ENCODE measurements around the gene GSTP1.

Gene GSTP1

DNA sequence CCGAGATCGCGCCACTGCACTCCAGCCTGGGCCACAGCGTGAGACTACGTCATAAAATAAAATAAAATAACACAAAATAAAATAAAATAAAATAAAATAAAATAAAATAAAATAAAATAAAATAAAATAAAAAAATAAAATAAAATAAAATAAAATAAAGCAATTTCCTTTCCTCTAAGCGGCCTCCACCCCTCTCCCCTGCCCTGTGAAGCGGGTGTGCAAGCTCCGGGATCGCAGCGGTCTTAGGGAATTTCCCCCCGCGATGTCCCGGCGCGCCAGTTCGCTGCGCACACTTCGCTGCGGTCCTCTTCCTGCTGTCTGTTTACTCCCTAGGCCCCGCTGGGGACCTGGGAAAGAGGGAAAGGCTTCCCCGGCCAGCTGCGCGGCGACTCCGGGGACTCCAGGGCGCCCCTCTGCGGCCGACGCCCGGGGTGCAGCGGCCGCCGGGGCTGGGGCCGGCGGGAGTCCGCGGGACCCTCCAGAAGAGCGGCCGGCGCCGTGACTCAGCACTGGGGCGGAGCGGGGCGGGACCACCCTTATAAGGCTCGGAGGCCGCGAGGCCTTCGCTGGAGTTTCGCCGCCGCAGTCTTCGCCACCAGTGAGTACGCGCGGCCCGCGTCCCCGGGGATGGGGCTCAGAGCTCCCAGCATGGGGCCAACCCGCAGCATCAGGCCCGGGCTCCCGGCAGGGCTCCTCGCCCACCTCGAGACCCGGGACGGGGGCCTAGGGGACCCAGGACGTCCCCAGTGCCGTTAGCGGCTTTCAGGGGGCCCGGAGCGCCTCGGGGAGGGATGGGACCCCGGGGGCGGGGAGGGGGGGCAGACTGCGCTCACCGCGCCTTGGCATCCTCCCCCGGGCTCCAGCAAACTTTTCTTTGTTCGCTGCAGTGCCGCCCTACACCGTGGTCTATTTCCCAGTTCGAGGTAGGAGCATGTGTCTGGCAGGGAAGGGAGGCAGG is at the start of gene GSTP1:
TSS of gene GSTP1 (plus strand) at position 566 of the 958 bp plus-strand sequence. CDS start at position 598, 32 bp downstream.
- Histone ChIP-seq H3K4me1 (ENCODE audit: control insufficient read depth, insufficient read depth, low read length, unreplicated experiment) (peaks cover 27% of the 10 kb centered on the region), H3K27ac (ENCODE audit: low read depth, low read length) (peak within 1 kb of the TSS; percentile 62), H3K4me3 (ENCODE audit: low read depth, low read length) (peak within 1 kb of the TSS; percentile 89), H3K27me3 (ENCODE audit: insufficient read depth, low read length) (no peaks in the 10 kb centered on the region), H3K36me3 (ENCODE audit: insufficient read depth, low read length) (peaks cover 13% of the 10 kb centered on the region; the same call in 1 of the 2 replicates), H2AFZ (ENCODE audit: low read length, unreplicated experiment) (peak within 1 kb of the TSS; percentile 74), H3K79me2 (ENCODE audit: control insufficient read depth, insufficient read depth, low read length, unreplicated experiment) (peaks cover 29% of the 10 kb centered on the region)

DNA sequence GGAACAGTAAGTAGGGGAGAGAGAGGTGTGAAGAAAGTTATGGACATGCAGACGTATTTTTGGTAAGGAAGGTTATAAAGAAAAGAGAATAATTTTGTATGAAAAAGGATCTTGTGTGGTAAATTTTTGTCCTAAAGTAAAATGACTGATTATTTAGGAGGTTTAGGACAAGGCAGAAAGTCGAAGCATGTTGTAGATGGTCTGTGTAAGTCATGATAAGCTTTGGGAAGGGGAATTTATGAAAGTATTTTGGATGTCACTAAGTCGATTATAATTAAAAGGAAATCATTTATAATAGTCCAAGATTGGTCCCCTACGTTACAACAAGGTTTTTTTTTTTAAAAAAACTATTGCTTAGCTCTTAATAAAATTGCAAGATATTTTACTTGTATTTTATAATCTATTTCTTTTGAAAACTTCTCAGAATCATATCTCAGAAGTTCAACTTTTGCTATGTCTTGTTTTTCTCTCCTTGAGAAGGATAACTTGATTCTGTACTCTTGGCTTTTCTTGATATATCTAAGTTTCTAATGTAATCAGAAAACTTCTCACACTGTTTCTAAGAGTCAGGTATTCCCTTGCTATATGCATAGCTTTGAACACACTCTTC is 49.4 kb upstream of the GSTP1 start:
- 0 out of 2 replicates have a peak, but pooled peaks cover 2% of the 10 kb centered on the region for H3K36me3 ChIP-seq (ENCODE audit: insufficient read depth, low read length)
- no peaks in the 10 kb centered on the region for H3K4me1 ChIP-seq (ENCODE audit: control insufficient read depth, insufficient read depth, low read length, unreplicated experiment)
- no peaks in the 10 kb centered on the region for H3K79me2 ChIP-seq (ENCODE audit: control insufficient read depth, insufficient read depth, low read length, unreplicated experiment)
- no peak overlapping the region for H3K27ac ChIP-seq (ENCODE audit: low read depth, low read length)
- H2AFZ ChIP-seq (ENCODE audit: low read length, unreplicated experiment) = no peak overlapping the region
- no peaks in the 10 kb centered on the region for H3K27me3 ChIP-seq (ENCODE audit: insufficient read depth, low read length)
- H3K4me3 ChIP-seq (ENCODE audit: low read depth, low read length) = no peak overlapping the region

DNA sequence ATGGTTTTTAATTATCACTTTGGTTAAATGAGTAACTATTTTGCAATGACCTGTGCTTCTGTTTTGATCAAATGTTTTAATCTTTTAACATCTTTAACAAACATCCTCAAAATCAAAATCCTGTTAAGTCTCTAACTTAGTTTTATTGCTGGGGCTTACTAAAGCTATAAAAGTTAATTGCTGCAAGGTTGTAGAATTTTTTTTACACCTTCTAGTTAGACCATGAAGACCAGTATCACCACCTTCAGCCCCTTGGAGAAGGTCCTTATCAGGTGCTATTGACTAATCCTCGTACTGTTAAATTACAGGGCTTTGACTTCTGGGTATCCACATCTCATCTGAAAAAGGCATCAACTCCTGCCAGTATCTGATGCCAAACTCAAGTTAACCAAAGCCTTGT is 48.1 kb upstream of the GSTP1 start:
- no peaks in the 10 kb centered on the region for H3K79me2 ChIP-seq (ENCODE audit: control insufficient read depth, insufficient read depth, low read length, unreplicated experiment)
- H3K4me1 ChIP-seq (ENCODE audit: control insufficient read depth, insufficient read depth, low read length, unreplicated experiment) = no peaks in the 10 kb centered on the region
- H3K36me3 ChIP-seq (ENCODE audit: insufficient read depth, low read length) = 0 out of 2 replicates have a peak, but pooled peaks cover 2% of the 10 kb centered on the region
- no peak overlapping the region for H2AFZ ChIP-seq (ENCODE audit: low read length, unreplicated experiment)
- no peak overlapping the region for H3K27ac ChIP-seq (ENCODE audit: low read depth, low read length)
- H3K4me3 ChIP-seq (ENCODE audit: low read depth, low read length) = no peak overlapping the region
- H3K27me3 ChIP-seq (ENCODE audit: insufficient read depth, low read length) = no peaks in the 10 kb centered on the region

DNA sequence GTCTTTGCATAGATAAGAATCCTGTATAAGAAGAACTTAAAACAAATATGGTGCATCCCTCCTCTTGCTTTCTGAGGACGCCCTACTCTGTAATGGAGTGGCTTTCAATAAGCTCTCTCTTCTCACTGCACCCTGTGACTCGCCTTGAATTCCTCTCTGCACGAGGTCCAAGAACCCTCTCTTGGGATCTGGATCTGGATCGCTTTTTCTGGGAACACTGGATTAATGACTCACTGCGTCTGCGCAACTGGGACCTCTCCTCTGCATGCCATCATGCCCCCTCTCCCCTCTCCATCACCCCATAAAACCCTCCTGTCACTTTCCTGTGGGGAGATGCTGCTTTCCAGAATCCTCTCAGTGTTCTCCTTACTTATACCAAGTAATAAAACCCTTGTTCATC is 45.3 kb upstream of the GSTP1 start:
- 0 out of 2 replicates have a peak, but pooled peaks cover 2% of the 10 kb centered on the region for H3K36me3 ChIP-seq (ENCODE audit: insufficient read depth, low read length)
- H3K27me3 ChIP-seq (ENCODE audit: insufficient read depth, low read length) = no peaks in the 10 kb centered on the region
- no peaks in the 10 kb centered on the region for H3K4me1 ChIP-seq (ENCODE audit: control insufficient read depth, insufficient read depth, low read length, unreplicated experiment)
- no peak overlapping the region for H2AFZ ChIP-seq (ENCODE audit: low read length, unreplicated experiment)
- H3K79me2 ChIP-seq (ENCODE audit: control insufficient read depth, insufficient read depth, low read length, unreplicated experiment) = no peaks in the 10 kb centered on the region
- H3K4me3 ChIP-seq (ENCODE audit: low read depth, low read length) = no peak overlapping the region
- H3K27ac ChIP-seq (ENCODE audit: low read depth, low read length) = no peak overlapping the region

- no peaks in the 10 kb centered on the region for H3K79me2 ChIP-seq (ENCODE audit: control insufficient read depth, insufficient read depth, low read length, unreplicated experiment)
- no peaks in the 10 kb centered on the region for H3K4me1 ChIP-seq (ENCODE audit: control insufficient read depth, insufficient read depth, low read length, unreplicated experiment)
- H3K4me3 ChIP-seq (ENCODE audit: low read depth, low read length) = no peak overlapping the region
- no peaks in the 10 kb centered on the region for H3K27me3 ChIP-seq (ENCODE audit: insufficient read depth, low read length)
- no peak overlapping the region for H3K27ac ChIP-seq (ENCODE audit: low read depth, low read length)
- no peaks in the 10 kb centered on the region for H3K36me3 ChIP-seq (ENCODE audit: insufficient read depth, low read length)
- no peak overlapping the region for H2AFZ ChIP-seq (ENCODE audit: low read length, unreplicated experiment)
These were observed 44.6 kb upstream of the GSTP1 start for GRCh38 chr11:67538823-67539505.

DNA sequence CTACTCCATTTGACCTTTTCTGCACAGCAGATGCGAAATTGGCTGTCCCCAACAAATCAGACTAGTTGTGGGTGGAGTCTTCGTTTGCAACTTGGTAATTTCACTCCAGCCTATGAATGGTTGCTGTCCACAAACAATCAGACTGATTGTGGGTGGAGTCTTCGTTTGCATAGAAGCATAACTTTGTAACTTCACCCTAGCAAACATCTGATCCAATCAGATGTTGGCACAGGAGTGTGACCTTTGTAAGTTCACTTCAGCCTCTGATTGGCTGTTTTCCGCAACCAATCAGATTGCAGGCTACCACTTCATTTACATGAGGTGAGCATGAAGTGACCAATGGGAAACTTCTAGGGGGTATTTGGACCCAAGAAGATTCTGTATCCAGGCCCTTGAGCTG is 44.1 kb upstream of the GSTP1 start:
- H3K36me3 ChIP-seq (ENCODE audit: insufficient read depth, low read length) = no peaks in the 10 kb centered on the region
- no peaks in the 10 kb centered on the region for H3K79me2 ChIP-seq (ENCODE audit: control insufficient read depth, insufficient read depth, low read length, unreplicated experiment)
- H3K27me3 ChIP-seq (ENCODE audit: insufficient read depth, low read length) = no peaks in the 10 kb centered on the region
- H3K4me1 ChIP-seq (ENCODE audit: control insufficient read depth, insufficient read depth, low read length, unreplicated experiment) = no peaks in the 10 kb centered on the region
- no peak overlapping the region for H3K4me3 ChIP-seq (ENCODE audit: low read depth, low read length)
- no peak overlapping the region for H3K27ac ChIP-seq (ENCODE audit: low read depth, low read length)
- H2AFZ ChIP-seq (ENCODE audit: low read length, unreplicated experiment) = no peak overlapping the region

- Histone ChIP-seq H3K27me3 (ENCODE audit: insufficient read depth, low read length) (peaks cover 3% of the 10 kb centered on the region; the same call in 1 of the 2 replicates), H3K79me2 (ENCODE audit: control insufficient read depth, insufficient read depth, low read length, unreplicated experiment) (no peaks in the 10 kb centered on the region), H3K36me3 (ENCODE audit: insufficient read depth, low read length) (no peaks in the 10 kb centered on the region), H3K4me1 (ENCODE audit: control insufficient read depth, insufficient read depth, low read length, unreplicated experiment) (no peaks in the 10 kb centered on the region), H3K27ac (ENCODE audit: low read depth, low read length) (no peak overlapping the region), H3K4me3 (ENCODE audit: low read depth, low read length) (no peak overlapping the region), H2AFZ (ENCODE audit: low read length, unreplicated experiment) (no peak overlapping the region)
These were observed 42.4 kb upstream of the GSTP1 start for GRCh38 chr11:67541198-67541597.

- Histone ChIP-seq H3K79me2 (ENCODE audit: control insufficient read depth, insufficient read depth, low read length, unreplicated experiment) (no peaks in the 10 kb centered on the region), H2AFZ (ENCODE audit: low read length, unreplicated experiment) (no peak overlapping the region), H3K27ac (ENCODE audit: low read depth, low read length) (no peak overlapping the region), H3K27me3 (ENCODE audit: insufficient read depth, low read length) (peaks cover 11% of the 10 kb centered on the region; the same call in 1 of the 2 replicates), H3K4me3 (ENCODE audit: low read depth, low read length) (no peak overlapping the region), H3K36me3 (ENCODE audit: insufficient read depth, low read length) (no peaks in the 10 kb centered on the region), H3K4me1 (ENCODE audit: control insufficient read depth, insufficient read depth, low read length, unreplicated experiment) (no peaks in the 10 kb centered on the region)
These were observed 41.4 kb upstream of the GSTP1 start for GRCh38 chr11:67542169-67542568.

- Histone ChIP-seq H2AFZ (ENCODE audit: low read length, unreplicated experiment) (no peak overlapping the region), H3K4me3 (ENCODE audit: low read depth, low read length) (no peak overlapping the region), H3K27ac (ENCODE audit: low read depth, low read length) (no peak overlapping the region), H3K27me3 (ENCODE audit: insufficient read depth, low read length) (peaks cover 11% of the 10 kb centered on the region; the same call in 1 of the 2 replicates), H3K36me3 (ENCODE audit: insufficient read depth, low read length) (no peaks in the 10 kb centered on the region), H3K4me1 (ENCODE audit: control insufficient read depth, insufficient read depth, low read length, unreplicated experiment) (no peaks in the 10 kb centered on the region), H3K79me2 (ENCODE audit: control insufficient read depth, insufficient read depth, low read length, unreplicated experiment) (no peaks in the 10 kb centered on the region)
These were observed 40.6 kb upstream of the GSTP1 start for GRCh38 chr11:67542971-67543370.

GRCh38 chr11:67543585-67543984 is 40.0 kb upstream of the GSTP1 start:
- H3K79me2 ChIP-seq (ENCODE audit: control insufficient read depth, insufficient read depth, low read length, unreplicated experiment) = no peaks in the 10 kb centered on the region
- no peaks in the 10 kb centered on the region for H3K4me1 ChIP-seq (ENCODE audit: control insufficient read depth, insufficient read depth, low read length, unreplicated experiment)
- peaks cover 11% of the 10 kb centered on the region; the same call in 1 of the 2 replicates for H3K27me3 ChIP-seq (ENCODE audit: insufficient read depth, low read length)
- H3K36me3 ChIP-seq (ENCODE audit: insufficient read depth, low read length) = no peaks in the 10 kb centered on the region
- no peak overlapping the region for H3K27ac ChIP-seq (ENCODE audit: low read depth, low read length)
- no peak overlapping the region for H3K4me3 ChIP-seq (ENCODE audit: low read depth, low read length)
- no peak overlapping the region for H2AFZ ChIP-seq (ENCODE audit: low read length, unreplicated experiment)
